GM23338 (cell line): Measurements from ENCODE around the gene USP3. TPM values are rescaled to one million over a fixed set of nuclear protein-coding genes. Genes with fewer than 3 reads are reported as not detected.

Experiments used
- ATAC-seq: fragments of 200-7000 bp; cut with Tn5 transposase; 3 replicates; pipeline ENCODE4 v1.9.1; 2020
- DNase-seq: peaks from one replicate; pipeline ENCODE4 v3.0.0-alpha.2; 2015; ENCODE audit warnings: low spot score
- H2AFZ ChIP-seq: fragments of 200-600 bp; sonication (generic); 2 replicates; pipeline ENCODE4 v1.8.0; 2016; ENCODE audit warnings: antibody characterized with exemption, mild to moderate bottlenecking, moderate library complexity
- H3F3A ChIP-seq: fragments of 200-600 bp; sonication (generic); replicated peaks from 2 replicates; pipeline ENCODE4 v1.8.0; 2017; ENCODE audit warnings: antibody characterized with exemption, mixed run types, low read depth
- H3K27ac ChIP-seq: fragments of 200-600 bp; sonication (generic); 2 replicates; pipeline ENCODE4 v1.6.1; 2016; ENCODE audit warnings: low read depth
- H3K27me3 ChIP-seq: fragments of 200-600 bp; sonication (generic); 2 replicates; pipeline ENCODE4 v1.8.0; 2016; ENCODE audit warnings: mild to moderate bottlenecking, mixed run types, moderate library complexity; ENCODE audit not compliant: insufficient read depth
- H3K36me3 ChIP-seq: fragments of 200-600 bp; sonication (generic); 2 replicates; pipeline ENCODE4 v1.8.0; 2016; ENCODE audit warnings: mild to moderate bottlenecking; ENCODE audit not compliant: insufficient read depth
- H3K4me1 ChIP-seq: fragments of 200-600 bp; sonication (generic); 2 replicates; pipeline ENCODE4 v1.8.0; 2016; ENCODE audit warnings: mild to moderate bottlenecking, moderate library complexity; ENCODE audit not compliant: insufficient read depth
- H3K4me2 ChIP-seq: fragments of 200-600 bp; sonication (generic); 2 replicates; pipeline ENCODE4 v1.7.1; 2017; ENCODE audit warnings: mixed run types
- H3K4me3 ChIP-seq: fragments of 200-600 bp; sonication (generic); 2 replicates; pipeline ENCODE4 v1.6.1; 2016; ENCODE audit warnings: mixed run types
- H3K79me2 ChIP-seq: fragments of 200-600 bp; sonication (generic); replicated peaks from 2 replicates; pipeline ENCODE4 v1.8.0; 2017; ENCODE audit warnings: mild to moderate bottlenecking; ENCODE audit not compliant: insufficient read depth
- H3K9me2 ChIP-seq: fragments of 200-600 bp; sonication (generic); 2 replicates; pipeline ENCODE4 v1.8.0; 2017; ENCODE audit not compliant: insufficient read depth
- H4K20me1 ChIP-seq: fragments of 200-600 bp; sonication (generic); replicated peaks from 2 replicates; pipeline ENCODE4 v1.8.0; 2017; ENCODE audit warnings: mild to moderate bottlenecking; ENCODE audit not compliant: insufficient read depth
- H3K27ac Mint-ChIP-seq: 2 replicates; pipeline ENCODE4 v1.8.0; 2020; ENCODE audit warnings: inconsistent platforms, mild to moderate bottlenecking, moderate library complexity, mixed read lengths
- H3K27me3 Mint-ChIP-seq: 3 replicates; pipeline ENCODE4 v1.8.0; 2022; ENCODE audit warnings: low read depth, mild to moderate bottlenecking, moderate library complexity, mixed read lengths, inconsistent platforms; ENCODE audit not compliant: insufficient read depth, poor library complexity
- H3K36me3 Mint-ChIP-seq: 3 replicates; pipeline ENCODE4 v1.8.0; 2021; ENCODE audit warnings: low read depth, mild to moderate bottlenecking, inconsistent platforms, moderate library complexity, mixed read lengths
- H3K4me1 Mint-ChIP-seq: 3 replicates; pipeline ENCODE4 v1.8.0; 2020; ENCODE audit warnings: mild to moderate bottlenecking, inconsistent platforms, mixed read lengths
- H3K4me3 Mint-ChIP-seq: 3 replicates; pipeline ENCODE4 v1.8.0; 2021; ENCODE audit warnings: moderate library complexity, mild to moderate bottlenecking, inconsistent platforms, mixed read lengths
- H3K9me3 Mint-ChIP-seq: 3 replicates; pipeline ENCODE4 v1.8.0; 2020; ENCODE audit warnings: moderate library complexity, mild to moderate bottlenecking, inconsistent platforms, mixed read lengths
- CREB1 ChIP-seq: fragments of 250-450 bp; sonication (Bioruptor Pico); IDR thresholded peaks from 2 replicates; pipeline ENCODE4 v1.5.0; 2020; ENCODE audit warnings: low read depth, mild to moderate bottlenecking, moderate library complexity
- CTCF ChIP-seq, 2 experiments: fragments of 200-600 bp in 1 of 2; sonication (generic) in 1 of 2; conservative IDR thresholded peaks; 2 replicates each; pipeline versions ENCODE4 v1.5.1 to v1.6.1; 2016 to 2017; ENCODE audit warnings: antibody characterized with exemption in 2 of 2, low read depth in 2 of 2, mild to moderate bottlenecking in 2 of 2, moderate library complexity in 1 of 2
- EZH2 ChIP-seq: fragments of 200-600 bp; sonication (generic); IDR thresholded peaks from one replicate; pipeline ENCODE4 v1.8.0; 2017; ENCODE audit warnings: antibody characterized with exemption, mild to moderate bottlenecking, low read depth; ENCODE audit not compliant: unreplicated experiment
- EZH2phosphoT487 ChIP-seq: fragments of 200-600 bp; sonication (generic); IDR thresholded peaks from one replicate; pipeline ENCODE4 v1.8.1; 2018; ENCODE audit warnings: antibody characterized with exemption; ENCODE audit not compliant: unreplicated experiment
- JUNB ChIP-seq: IDR thresholded peaks from one replicate; pipeline ENCODE4 v1.6.1; 2016; ENCODE audit warnings: antibody characterized with exemption; ENCODE audit not compliant: unreplicated experiment
- STAT1 ChIP-seq: IDR thresholded peaks from one replicate; pipeline ENCODE4 v1.6.1; 2016; ENCODE audit warnings: antibody characterized with exemption; ENCODE audit not compliant: unreplicated experiment
- ZNF114 ChIP-seq: fragments of 250-450 bp; sonication (Bioruptor Pico); IDR thresholded peaks from 2 replicates; pipeline ENCODE4 v1.5.0; 2020; ENCODE audit warnings: mild to moderate bottlenecking, moderate library complexity
- ZNF331 ChIP-seq: fragments of 250-450 bp; sonication (Bioruptor Pico); IDR thresholded peaks from 2 replicates; pipeline ENCODE4 v1.5.0; 2020; ENCODE audit warnings: low read depth, mild to moderate bottlenecking, moderate library complexity
- polyA plus RNA-seq: library from polyadenylated mRNA; unstranded; fragments of >200 nt; fragmentation: Nextera tagmentation; extraction: Ambion mirVana; gene quantifications from 2 replicates; pipeline ENCODE4 v1.2.1, GENCODE V29; 2016
- total RNA-seq: library from RNA; depleted of rRNA; stranded (reverse); fragments of >200 nt; shearing (Covaris generic); gene quantifications from 2 replicates; pipeline ENCODE4 v1.2.3, GENCODE V29; 2014

USP3 gene
- total and polyA plus RNA-seq, 2 experiments from 2014 or later = 9.7 to 9.9 TPM

- DNase-seq (no peak), ATAC-seq (no peak)
- no peak overlapping the region for H3K4me3 Mint-ChIP-seq
- Histone ChIP-seq H3K9me2 (no peaks in the 10 kb centered on the region), H3K27me3 (no peaks in the 10 kb centered on the region), H3F3A (no peaks in the 10 kb centered on the region), H2AFZ (no peak overlapping the region), H3K4me1 (peaks cover 46% of the 10 kb centered on the region), H3K4me3 (no peak overlapping the region), H3K36me3 (no peaks in the 10 kb centered on the region), H3K4me2 (no peak overlapping the region), H4K20me1 (no peaks in the 10 kb centered on the region), H3K79me2 (no peaks in the 10 kb centered on the region), H3K27ac (no peak overlapping the region)
- peaks cover 63% of the 10 kb centered on the region for H3K4me1 Mint-ChIP-seq
- H3K36me3 Mint-ChIP-seq = no peaks in the 10 kb centered on the region
- H3K27me3 Mint-ChIP-seq = no peaks in the 10 kb centered on the region
- TF ChIP-seq ZNF114 (CRISPR knock-in tag) (no peak), EZH2phosphoT487 (no peak)
- no peaks in the 10 kb centered on the region for H3K9me3 Mint-ChIP-seq
- peak overlapping the region; percentile 8 for H3K27ac Mint-ChIP-seq
Observed at GRCh38 chr15:63539521-63539920, 35.1 kb downstream of the USP3 start.

GRCh38 chr15:63539998-63540397 lies 35.6 kb downstream of the USP3 start:
- Histone ChIP-seq H3K79me2 (no peaks in the 10 kb centered on the region), H3F3A (no peaks in the 10 kb centered on the region), H3K4me1 (peaks cover 46% of the 10 kb centered on the region), H2AFZ (no peak overlapping the region), H4K20me1 (no peaks in the 10 kb centered on the region), H3K27ac (no peak overlapping the region), H3K4me3 (no peak overlapping the region), H3K27me3 (no peaks in the 10 kb centered on the region), H3K9me2 (no peaks in the 10 kb centered on the region), H3K36me3 (no peaks in the 10 kb centered on the region), H3K4me2 (no peak overlapping the region)
- H3K4me1 Mint-ChIP-seq = peaks cover 64% of the 10 kb centered on the region
- H3K36me3 Mint-ChIP-seq = no peaks in the 10 kb centered on the region
- H3K4me3 Mint-ChIP-seq = no peak overlapping the region
- TF ChIP-seq CTCF (conservative IDR thresholded peaks at IDR 0.05; ENCODE audit: low read depth in 2 of 2) (no peak), EZH2 (no peak), JUNB (no peak)
- no peaks in the 10 kb centered on the region for H3K27me3 Mint-ChIP-seq
- H3K9me3 Mint-ChIP-seq = no peaks in the 10 kb centered on the region
- DNase-seq (no peak), ATAC-seq (no peak)
- peak overlapping the region; percentile 51 for H3K27ac Mint-ChIP-seq

- H3K4me1 Mint-ChIP-seq = peaks cover 59% of the 10 kb centered on the region
- H3F3A ChIP-seq = no peaks in the 10 kb centered on the region
- ATAC-seq = no peak
- no peak for TF ChIP-seq CREB1 (CRISPR knock-in tag)
- TF ChIP-seq STAT1 = no peak
- TF ChIP-seq ZNF114 (CRISPR knock-in tag) = no peak
- no peak for TF ChIP-seq CTCF (conservative IDR thresholded peaks at IDR 0.05; ENCODE audit: low read depth in 2 of 2)
- no peak for TF ChIP-seq EZH2phosphoT487
- TF ChIP-seq JUNB = no peak
- no peak for TF ChIP-seq EZH2
- no peak for TF ChIP-seq ZNF331 (CRISPR knock-in tag)
Observed at GRCh38 chr15:63540449-63540848, 36.1 kb downstream of the USP3 start.

More at GRCh38 chr15:63540449-63540848, 36.1 kb downstream of the USP3 start:
- Histone ChIP-seq H3K27me3 (no peaks in the 10 kb centered on the region), H4K20me1 (no peaks in the 10 kb centered on the region), H3K36me3 (no peaks in the 10 kb centered on the region), H3K79me2 (no peaks in the 10 kb centered on the region), H3K4me3 (no peak overlapping the region), H2AFZ (no peak overlapping the region), H3K9me2 (no peaks in the 10 kb centered on the region), H3K4me1 (peaks cover 42% of the 10 kb centered on the region), H3K4me2 (no peak overlapping the region), H3K27ac (no peak overlapping the region)
- H3K4me3 Mint-ChIP-seq = no peak overlapping the region
- DNase-seq = no peak
- peak overlapping the region; percentile 51 for H3K27ac Mint-ChIP-seq
- H3K36me3 Mint-ChIP-seq = no peaks in the 10 kb centered on the region
- H3K27me3 Mint-ChIP-seq = no peaks in the 10 kb centered on the region
- no peaks in the 10 kb centered on the region for H3K9me3 Mint-ChIP-seq
